A673 (cell line): ENCODE data around the gene RBP7. TPM values are rescaled to one million over a fixed set of nuclear protein-coding genes. Genes with fewer than 3 reads are reported as not detected.

Experiments
- BruUV-seq: library from RNA; stranded (reverse); fragments of 400-500 nt; replicated peaks from 2 replicates; lab custom pipeline; 2021; lab: Mats Ljungman, UMichigan
- CTCF ChIA-PET: fragments of 300-600 bp; sonication (Branson Sonifier 250); formaldehyde crosslinking; loops from one replicate; lab custom pipeline; 2022; ENCODE audit warnings: antibody characterized with exemption; lab: Charles Lee
- POLR2A ChIA-PET: fragments of 300-600 bp; sonication (Branson Sonifier 250); formaldehyde crosslinking; loops from one replicate; lab custom pipeline; 2022; ENCODE audit warnings: antibody characterized with exemption; ENCODE audit not compliant: low non-redundant PET; lab: Charles Lee
- DNase-seq: peaks from one replicate; pipeline ENCODE4 v3.0.0-alpha.2; 2015; ENCODE audit warnings: low spot score
- H3K27ac ChIP-seq: fragments of 200-600 bp; sonication (generic); 2 replicates; pipeline ENCODE4 v1.5.1; 2016; ENCODE audit warnings: mixed run types, low read depth, mild to moderate bottlenecking, mixed read lengths, antibody characterized with exemption, low read length; ENCODE audit not compliant: poor library complexity, severe bottlenecking
- H3K27me3 ChIP-seq: fragments of 200-600 bp; sonication (generic); replicated peaks from 2 replicates; pipeline ENCODE4 v1.6.1; 2017; ENCODE audit warnings: mixed run types, low read depth, mild to moderate bottlenecking, mixed read lengths, antibody characterized with exemption, low read length; ENCODE audit not compliant: insufficient read depth, poor library complexity
- H3K36me3 ChIP-seq: fragments of 200-600 bp; sonication (generic); 2 replicates; pipeline ENCODE4 v1.6.1; 2016; ENCODE audit warnings: mixed run types, mild to moderate bottlenecking, mixed read lengths, antibody characterized with exemption, low read length; ENCODE audit not compliant: insufficient read depth, poor library complexity, severe bottlenecking
- H3K4me1 ChIP-seq: fragments of 200-600 bp; sonication (generic); 2 replicates; pipeline ENCODE4 v1.6.1; 2017; ENCODE audit warnings: mixed run types, mild to moderate bottlenecking, mixed read lengths, antibody characterized with exemption, low read length; ENCODE audit not compliant: insufficient read depth, poor library complexity, severe bottlenecking
- H3K4me3 ChIP-seq: fragments of 200-600 bp; sonication (generic); 2 replicates; pipeline ENCODE4 v1.5.1; 2016; ENCODE audit warnings: low read depth, mixed run types, mild to moderate bottlenecking, mixed read lengths, low read length; ENCODE audit not compliant: poor library complexity, severe bottlenecking
- H3K9me3 ChIP-seq: fragments of 200-600 bp; sonication (generic); 2 replicates; pipeline ENCODE4 v1.6.1; 2016; ENCODE audit warnings: mixed run types, low read depth, mild to moderate bottlenecking, mixed read lengths, antibody characterized with exemption, low read length; ENCODE audit not compliant: poor library complexity, severe bottlenecking
- EZH2 ChIP-seq: fragments of 200-600 bp; sonication (generic); IDR thresholded peaks from 2 replicates; pipeline ENCODE4 v1.6.1; 2017; ENCODE audit warnings: borderline replicate concordance, low read depth, mild to moderate bottlenecking, mixed read lengths, antibody characterized with exemption, low read length; ENCODE audit not compliant: poor library complexity, severe bottlenecking
- intact Hi-C: fragments of 100-400 bp; cut with micrococcal nuclease; formaldehyde crosslinking; loops from one replicate; pipeline ENCODE4 v1.10.0; 2022; ENCODE audit not compliant: unreplicated experiment
- total RNA-seq: library from RNA; stranded (reverse); gene quantifications from 2 replicates; pipeline ENCODE4 v1.2.3, GENCODE V29; 2021
- TF ChIP-seq, protein P1 (sequence below): fragments of 300-800, 200-600 bp; sonication (generic); conservative IDR thresholded peaks from 2 replicates; pipeline ENCODE4 v1.5.1; 2017; ENCODE audit warnings: low read depth, mild to moderate bottlenecking, antibody characterized with exemption, low read length, moderate library complexity, mixed read lengths

The RBP7 gene
- total RNA-seq, 1 experiment from 2014 or later: not detected

DNA sequence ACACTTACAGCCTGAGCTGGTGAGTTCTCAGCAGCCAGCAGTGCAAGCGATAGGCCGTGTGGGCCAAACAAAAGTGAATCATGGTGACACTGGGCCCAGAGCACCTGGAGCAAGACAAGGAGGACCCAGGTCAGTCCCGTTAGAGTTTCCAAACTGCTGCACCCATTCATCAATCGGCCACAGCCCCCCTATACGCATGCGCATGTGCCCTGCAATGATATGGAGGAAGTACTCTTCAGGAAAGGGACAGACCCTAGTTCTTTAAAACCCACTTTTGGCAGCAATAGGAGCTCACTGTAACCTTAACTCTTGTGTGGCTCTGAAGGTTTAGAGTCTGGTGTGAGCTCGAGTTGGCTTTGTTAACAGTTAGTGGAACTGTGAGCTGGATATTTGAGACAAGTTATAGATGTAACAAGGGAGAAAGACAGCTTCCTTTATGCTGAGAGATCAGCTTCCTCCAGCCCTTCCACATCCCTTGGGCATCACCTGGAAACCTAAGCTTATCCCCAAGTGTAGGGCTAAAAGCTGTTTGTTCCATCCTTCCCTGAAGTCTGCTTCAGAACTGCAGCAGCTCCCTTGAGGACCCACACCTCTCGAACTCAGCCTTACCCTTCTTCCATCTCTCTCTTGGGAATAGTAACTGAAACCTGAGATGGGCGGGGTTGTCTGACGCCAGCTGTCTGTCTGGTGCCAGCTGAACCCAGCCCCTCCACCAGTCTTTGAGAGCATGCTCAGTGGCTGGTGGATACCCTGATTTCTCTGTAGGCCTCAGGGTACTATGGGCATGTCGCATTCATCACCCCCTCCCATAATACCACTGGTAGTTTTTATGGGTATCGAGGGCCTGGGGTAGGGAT is 36.1 kb upstream of the RBP7 start:
- DNase-seq: peak; percentile 88
- CTCF ChIA-PET: interaction anchor here (1.0 kb wide), 1 partner anchor 11 kb away, joined by 4 read pairs; no protein-coding TSS in a partner anchor
- peaks cover 24% of the 10 kb centered on the region for H3K4me1 ChIP-seq
- H3K27ac ChIP-seq: no peak overlapping the region
- H3K9me3 ChIP-seq: no peaks in the 10 kb centered on the region
- no peaks in the 10 kb centered on the region for H3K36me3 ChIP-seq
- H3K27me3 ChIP-seq: no peaks in the 10 kb centered on the region
- no peak overlapping the region for H3K4me3 ChIP-seq
- intact Hi-C loops: no loop called here
- POLR2A ChIA-PET: no interaction called here
- TF ChIP-seq, protein P1, sequence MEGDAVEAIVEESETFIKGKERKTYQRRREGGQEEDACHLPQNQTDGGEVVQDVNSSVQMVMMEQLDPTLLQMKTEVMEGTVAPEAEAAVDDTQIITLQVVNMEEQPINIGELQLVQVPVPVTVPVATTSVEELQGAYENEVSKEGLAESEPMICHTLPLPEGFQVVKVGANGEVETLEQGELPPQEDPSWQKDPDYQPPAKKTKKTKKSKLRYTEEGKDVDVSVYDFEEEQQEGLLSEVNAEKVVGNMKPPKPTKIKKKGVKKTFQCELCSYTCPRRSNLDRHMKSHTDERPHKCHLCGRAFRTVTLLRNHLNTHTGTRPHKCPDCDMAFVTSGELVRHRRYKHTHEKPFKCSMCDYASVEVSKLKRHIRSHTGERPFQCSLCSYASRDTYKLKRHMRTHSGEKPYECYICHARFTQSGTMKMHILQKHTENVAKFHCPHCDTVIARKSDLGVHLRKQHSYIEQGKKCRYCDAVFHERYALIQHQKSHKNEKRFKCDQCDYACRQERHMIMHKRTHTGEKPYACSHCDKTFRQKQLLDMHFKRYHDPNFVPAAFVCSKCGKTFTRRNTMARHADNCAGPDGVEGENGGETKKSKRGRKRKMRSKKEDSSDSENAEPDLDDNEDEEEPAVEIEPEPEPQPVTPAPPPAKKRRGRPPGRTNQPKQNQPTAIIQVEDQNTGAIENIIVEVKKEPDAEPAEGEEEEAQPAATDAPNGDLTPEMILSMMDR: no peak
- no peak for TF ChIP-seq EZH2
- BruUV-seq: no TSS peak

GRCh38 chr1:9984253-9984652 is 12.8 kb upstream of the RBP7 start:
- H3K4me3 ChIP-seq: no peak overlapping the region
- no peaks in the 10 kb centered on the region for H3K4me1 ChIP-seq
- no TSS peak for BruUV-seq
- no peak for TF ChIP-seq EZH2
- TF ChIP-seq, protein P1: no peak
- ChIA-PET POLR2A (no interaction called here), CTCF (interaction anchor here (0.7 kb wide), 1 partner anchor 147 kb away, joined by 5 read pairs; no protein-coding TSS in a partner anchor)
- H3K9me3 ChIP-seq: no peaks in the 10 kb centered on the region
- no peaks in the 10 kb centered on the region for H3K27me3 ChIP-seq
- intact Hi-C loops: no loop called here
- no peak for DNase-seq
- H3K36me3 ChIP-seq: no peaks in the 10 kb centered on the region
- H3K27ac ChIP-seq: no peak overlapping the region

GRCh38 chr1:9985001-9985400 is 12.0 kb upstream of the RBP7 start:
- no peaks in the 10 kb centered on the region for H3K27me3 ChIP-seq
- no peaks in the 10 kb centered on the region for H3K36me3 ChIP-seq
- intact Hi-C loops: no loop called here
- no peak for TF ChIP-seq EZH2
- TF ChIP-seq, protein P1: no peak
- CTCF ChIA-PET: interaction anchor here (0.6 kb wide), 1 partner anchor 156 kb away, joined by 8 read pairs; no protein-coding TSS in a partner anchor
- no peaks in the 10 kb centered on the region for H3K4me1 ChIP-seq
- H3K27ac ChIP-seq: no peak overlapping the region
- no peaks in the 10 kb centered on the region for H3K9me3 ChIP-seq
- no peak for DNase-seq
- POLR2A ChIA-PET: no interaction called here
- no peak overlapping the region for H3K4me3 ChIP-seq
- BruUV-seq: no TSS peak
